CD14-positive monocyte (primary cell): ENCODE results near the gene GPR15LG. TPM values are rescaled to one million over a fixed set of nuclear protein-coding genes. Genes with fewer than 3 reads are reported as not detected.

Experiments used
- DNase-seq, 3 donors: peaks; one replicate each; pipeline ENCODE4 v3.0.0-alpha.2; 2011 to 2022
- H2AFZ ChIP-seq: 2 replicates; pipeline ENCODE4 v1.6.0; 2012; ENCODE audit warnings: mild to moderate bottlenecking, low read depth, low read length, inconsistent platforms; ENCODE audit not compliant: insufficient read depth, poor library complexity, severe bottlenecking
- H3K27ac ChIP-seq, 2 donors: 1 replicate in 1 of 2; 2 replicates in 1 of 2; pipeline ENCODE4 v1.5.1; 2012 to 2013; ENCODE audit warnings: low read length in 2 of 2, control low read depth in 1 of 2, inconsistent platforms in 1 of 2, low read depth in 1 of 2, mild to moderate bottlenecking in 1 of 2
- H3K27me3 ChIP-seq, 2 donors: one replicate each; pipeline versions ENCODE4 v1.6.0 to v1.6.1; 2011 to 2013; ENCODE audit warnings: low read length in 2 of 2; ENCODE audit not compliant: control insufficient read depth in 2 of 2, insufficient read depth in 2 of 2
- H3K36me3 ChIP-seq, 2 donors: replicated peaks in 1 of 2; 1 replicate in 1 of 2; 2 replicates in 1 of 2; pipeline versions ENCODE4 v1.5.1 to v1.6.1; 2012 to 2013; ENCODE audit warnings: low read length in 2 of 2, control low read depth in 1 of 2, inconsistent platforms in 1 of 2, mild to moderate bottlenecking in 1 of 2; ENCODE audit not compliant: insufficient read depth in 2 of 2, control insufficient read depth in 1 of 2
- H3K4me1 ChIP-seq, 2 donors: 1 replicate in 1 of 2; 2 replicates in 1 of 2; pipeline versions ENCODE4 v1.5.1 to v1.6.1; 2012 to 2013; ENCODE audit warnings: low read length in 2 of 2, control low read depth in 1 of 2, inconsistent platforms in 1 of 2, mild to moderate bottlenecking in 1 of 2, moderate library complexity in 1 of 2; ENCODE audit not compliant: insufficient read depth in 2 of 2, control insufficient read depth in 1 of 2
- H3K4me2 ChIP-seq: replicated peaks from 2 replicates; pipeline ENCODE3; 2012; ENCODE audit warnings: low read length, moderate library complexity, mild to moderate bottlenecking; ENCODE audit not compliant: poor library complexity, severe bottlenecking; ENCODE audit errors: extremely low read depth
- H3K4me3 ChIP-seq, 3 experiments: fragments of 200-600 bp in 1 of 3; sonication (generic) in 1 of 3; replicated peaks in 1 of 3; 1 replicate in 2 of 3; 2 replicates in 1 of 3; pipeline ENCODE4 v1.5.1; 2011 to 2013; ENCODE audit warnings: low read length in 3 of 3, mild to moderate bottlenecking in 3 of 3, control low read depth in 2 of 3, low read depth in 2 of 3, inconsistent platforms in 1 of 3, moderate library complexity in 1 of 3
- H3K79me2 ChIP-seq: 2 replicates; pipeline ENCODE4 v1.6.0; 2012; ENCODE audit warnings: mild to moderate bottlenecking, control low read depth, inconsistent platforms, low read length, moderate library complexity; ENCODE audit not compliant: insufficient read depth
- H3K9ac ChIP-seq: 2 replicates; pipeline ENCODE4 v1.6.0; 2017; ENCODE audit warnings: low read length, mild to moderate bottlenecking; ENCODE audit not compliant: insufficient read depth, poor library complexity, severe bottlenecking
- H3K9me3 ChIP-seq, 2 donors: replicated peaks in 1 of 2; 1 replicate in 1 of 2; 2 replicates in 1 of 2; pipeline versions ENCODE4 v1.5.1 to v1.6.1; 2012 to 2013; ENCODE audit warnings: low read length in 2 of 2, control low read depth in 1 of 2; ENCODE audit not compliant: control insufficient read depth in 1 of 2, insufficient read depth in 1 of 2
- H4K20me1 ChIP-seq: 2 replicates; pipeline ENCODE4 v1.6.0; 2012; ENCODE audit warnings: mild to moderate bottlenecking, low read length, control low read depth, moderate library complexity; ENCODE audit not compliant: insufficient read depth
- H3K27ac Mint-ChIP-seq, 7 donors: one replicate each; pipeline ENCODE4 v1.8.0; 2020; ENCODE audit warnings: mild to moderate bottlenecking in 7 of 7, mixed read lengths in 7 of 7, moderate library complexity in 6 of 7, inconsistent platforms in 2 of 7
- H3K27me3 Mint-ChIP-seq, 3 donors: one replicate each; pipeline ENCODE4 v1.8.0; 2021 to 2022; ENCODE audit warnings: low read depth in 3 of 3, mild to moderate bottlenecking in 3 of 3, mixed read lengths in 3 of 3, moderate library complexity in 3 of 3, inconsistent platforms in 1 of 3
- H3K36me3 Mint-ChIP-seq, 2 donors: one replicate each; pipeline ENCODE4 v1.8.0; 2020; ENCODE audit warnings: mixed read lengths in 2 of 2, inconsistent platforms in 1 of 2, mild to moderate bottlenecking in 1 of 2
- H3K4me1 Mint-ChIP-seq: one replicate; pipeline ENCODE4 v1.8.0; 2020; ENCODE audit warnings: mild to moderate bottlenecking, mixed read lengths
- H3K4me3 Mint-ChIP-seq, 2 donors: one replicate each; pipeline ENCODE4 v1.8.0; 2020; ENCODE audit warnings: mild to moderate bottlenecking in 2 of 2, mixed read lengths in 2 of 2, moderate library complexity in 1 of 2
- H3K9me3 Mint-ChIP-seq, 7 donors: one replicate each; pipeline ENCODE4 v1.8.0; 2020 to 2022; ENCODE audit warnings: mixed read lengths in 7 of 7, mild to moderate bottlenecking in 6 of 7, moderate library complexity in 6 of 7, inconsistent platforms in 2 of 7
- CTCF ChIP-seq: fragments of 200-600 bp; IDR thresholded peaks from one replicate; pipeline ENCODE4 v1.8.0; 2022; ENCODE audit warnings: antibody characterized with exemption, mild to moderate bottlenecking
- WGBS: methylation state at CpG from one replicate; pipeline ENCODE4 v1.1.5; 2013; ENCODE audit warnings: missing lambda C conversion rate; ENCODE audit not compliant: insufficient coverage; 5-methylcytosine and 5-hydroxymethylcytosine counted together
- intact Hi-C, 2 donors: fragments of 100-400 bp; cut with micrococcal nuclease; formaldehyde crosslinking; loops; one replicate each; pipeline versions ENCODE4 v1.15.0 to v1.15.1; 2023
- polyA plus RNA-seq, 3 donors: library from polyadenylated mRNA; depleted of rRNA in 1 of 3; unstranded in 2 of 3; stranded (reverse) in 1 of 3; fragments of 300-500 nt in 2 of 3; fragments of >200 nt in 1 of 3; fragmentation: Illumina TruSeq in 2 of 3; gene quantifications; 1 replicate in 2 of 3; 2 replicates in 1 of 3; pipeline ENCODE4 v1.2.3, GENCODE V29; 2012 to 2021

Gene GPR15LG
- polyA plus RNA-seq, 3 donors, result not detected

GRCh38 chr10:84196083-84196482, 22.5 kb downstream of the GPR15LG start:
- DNase-seq, result no peak
- Mint-ChIP-seq H3K27ac (no peak overlapping the region), H3K4me1 (no peaks in the 10 kb centered on the region), H3K9me3 (peaks cover 0 to 1% (median 0%) of the 10 kb centered on the region in 7 donors), H3K27me3 (peaks cover 35 to 59% (median 44%) of the 10 kb centered on the region in 3 donors), H3K36me3 (no peaks in the 10 kb centered on the region), H3K4me3 (no peak overlapping the region)
- no peaks in the 10 kb centered on the region for H4K20me1 ChIP-seq
- no peak overlapping the region for H2AFZ ChIP-seq
- no peak overlapping the region for H3K9ac ChIP-seq
- no peak for TF ChIP-seq CTCF
- no peaks in the 10 kb centered on the region for H3K79me2 ChIP-seq
- H3K4me2 ChIP-seq, result no peak overlapping the region
- no peaks in the 10 kb centered on the region for H3K4me1 ChIP-seq
- H3K27me3 ChIP-seq, result peaks cover 33 to 50% of the 10 kb centered on the region in 2 donors
- no peak overlapping the region for H3K4me3 ChIP-seq
- intact Hi-C loops, result loop anchor here in 1 of 2 donors (5.0 kb wide), 1 partner anchor 44 kb away; no protein-coding TSS in a partner anchor
- no peaks in the 10 kb centered on the region for H3K36me3 ChIP-seq
- H3K27ac ChIP-seq, result no peak overlapping the region
- H3K9me3 ChIP-seq, result peaks cover 0 to 13% of the 10 kb centered on the region in 2 donors
- WGBS, result 26% methylated on average over 4 of the region's 4 CpGs

GRCh38 chr10:84196941-84197340, 23.3 kb downstream of the GPR15LG start:
- TF ChIP-seq CTCF, result no peak
- no peaks in the 10 kb centered on the region for H3K36me3 Mint-ChIP-seq
- H3K4me3 Mint-ChIP-seq, result no peak overlapping the region
- H3K9ac ChIP-seq, result no peak overlapping the region
- peaks cover 0 to 13% of the 10 kb centered on the region in 2 donors for H3K9me3 ChIP-seq
- H4K20me1 ChIP-seq, result no peaks in the 10 kb centered on the region
- no peaks in the 10 kb centered on the region for H3K4me1 ChIP-seq
- intact Hi-C loops, result loop anchor here in 1 of 2 donors (5.0 kb wide), 1 partner anchor 45 kb away; no protein-coding TSS in a partner anchor
- H3K27ac Mint-ChIP-seq, result no peak overlapping the region
- H3K27me3 Mint-ChIP-seq, result peaks cover 35 to 54% (median 44%) of the 10 kb centered on the region in 3 donors
- no peak for DNase-seq
- no peaks in the 10 kb centered on the region for H3K4me1 Mint-ChIP-seq
- no peaks in the 10 kb centered on the region for H3K36me3 ChIP-seq
- H3K4me2 ChIP-seq, result no peak overlapping the region
- no peaks in the 10 kb centered on the region for H3K79me2 ChIP-seq
- peaks cover 33 to 46% of the 10 kb centered on the region in 2 donors for H3K27me3 ChIP-seq
- no peak overlapping the region for H3K27ac ChIP-seq
- H3K9me3 Mint-ChIP-seq, result peaks cover 0 to 1% (median 0%) of the 10 kb centered on the region in 7 donors
- no peak overlapping the region for H3K4me3 ChIP-seq
- no peak overlapping the region for H2AFZ ChIP-seq
- WGBS, result 73% methylated on average over 3 of the region's 5 CpGs
